ENCODE measurements around the gene UGT1A5. TPM values are rescaled to one million over a fixed set of nuclear protein-coding genes. Genes with fewer than 3 reads are reported as not detected.

Gene UGT1A5
- total and polyA plus RNA-seq, 2 of the 13 experiments (the other 11 are each of a cell fraction or from before 2014, with no cell fraction given), result not detected

DNA sequence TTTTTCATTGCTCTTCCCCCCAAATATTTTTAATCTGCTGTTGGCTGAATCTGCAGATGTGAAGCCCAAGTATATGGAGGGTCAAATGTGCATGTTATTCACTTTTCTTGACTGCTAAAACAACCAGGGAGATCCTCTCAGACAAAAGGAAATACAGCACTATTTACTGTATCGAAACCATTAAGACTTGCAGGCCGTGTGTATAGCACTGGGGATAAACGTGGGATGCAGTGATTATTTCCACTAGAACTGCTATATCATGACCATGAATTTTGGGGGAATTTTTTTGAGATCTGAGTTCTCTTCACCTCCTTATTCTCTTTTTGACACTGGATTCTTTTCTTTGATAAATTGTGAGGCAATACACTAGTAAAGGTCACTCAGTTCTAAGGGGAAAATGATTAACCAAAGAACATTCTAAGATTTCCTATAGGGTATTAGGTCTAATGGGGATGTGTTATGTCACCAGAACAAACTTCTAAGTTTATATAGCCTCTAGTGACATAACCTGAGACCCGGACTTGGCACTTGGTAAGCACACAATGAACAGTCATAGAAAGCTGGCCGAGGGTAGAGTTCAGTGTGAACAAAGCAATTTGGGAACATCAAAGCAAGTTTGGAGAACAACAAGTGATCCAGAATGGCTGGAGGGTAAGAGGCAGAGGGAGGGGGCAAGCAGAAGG, 32.5 kb downstream of the UGT1A5 start (continued):
- no peak for TF ChIP-seq ZNF770 (CRISPR knock-in tag; IDR thresholded peaks at IDR 0.05)
- TF ChIP-seq, protein P1, sequence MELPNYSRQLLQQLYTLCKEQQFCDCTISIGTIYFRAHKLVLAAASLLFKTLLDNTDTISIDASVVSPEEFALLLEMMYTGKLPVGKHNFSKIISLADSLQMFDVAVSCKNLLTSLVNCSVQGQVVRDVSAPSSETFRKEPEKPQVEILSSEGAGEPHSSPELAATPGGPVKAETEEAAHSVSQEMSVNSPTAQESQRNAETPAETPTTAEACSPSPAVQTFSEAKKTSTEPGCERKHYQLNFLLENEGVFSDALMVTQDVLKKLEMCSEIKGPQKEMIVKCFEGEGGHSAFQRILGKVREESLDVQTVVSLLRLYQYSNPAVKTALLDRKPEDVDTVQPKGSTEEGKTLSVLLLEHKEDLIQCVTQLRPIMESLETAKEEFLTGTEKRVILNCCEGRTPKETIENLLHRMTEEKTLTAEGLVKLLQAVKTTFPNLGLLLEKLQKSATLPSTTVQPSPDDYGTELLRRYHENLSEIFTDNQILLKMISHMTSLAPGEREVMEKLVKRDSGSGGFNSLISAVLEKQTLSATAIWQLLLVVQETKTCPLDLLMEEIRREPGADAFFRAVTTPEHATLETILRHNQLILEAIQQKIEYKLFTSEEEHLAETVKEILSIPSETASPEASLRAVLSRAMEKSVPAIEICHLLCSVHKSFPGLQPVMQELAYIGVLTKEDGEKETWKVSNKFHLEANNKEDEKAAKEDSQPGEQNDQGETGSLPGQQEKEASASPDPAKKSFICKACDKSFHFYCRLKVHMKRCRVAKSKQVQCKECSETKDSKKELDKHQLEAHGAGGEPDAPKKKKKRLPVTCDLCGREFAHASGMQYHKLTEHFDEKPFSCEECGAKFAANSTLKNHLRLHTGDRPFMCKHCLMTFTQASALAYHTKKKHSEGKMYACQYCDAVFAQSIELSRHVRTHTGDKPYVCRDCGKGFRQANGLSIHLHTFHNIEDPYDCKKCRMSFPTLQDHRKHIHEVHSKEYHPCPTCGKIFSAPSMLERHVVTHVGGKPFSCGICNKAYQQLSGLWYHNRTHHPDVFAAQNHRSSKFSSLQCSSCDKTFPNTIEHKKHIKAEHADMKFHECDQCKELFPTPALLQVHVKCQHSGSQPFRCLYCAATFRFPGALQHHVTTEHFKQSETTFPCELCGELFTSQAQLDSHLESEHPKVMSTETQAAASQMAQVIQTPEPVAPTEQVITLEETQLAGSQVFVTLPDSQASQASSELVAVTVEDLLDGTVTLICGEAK (IDR thresholded peaks at IDR 0.05), result no peak
- TF ChIP-seq, protein P1 (CRISPR knock-in tag; IDR thresholded peaks at IDR 0.05), result peak; percentile 49; the same call in 1 of the 2 replicates
- no peak; the same call in 1 of the 2 replicates for TF ChIP-seq ATRX (CRISPR knock-in tag; IDR thresholded peaks at IDR 0.05; ENCODE audit: borderline replicate concordance)
- no peak for TF ChIP-seq SUZ12 (IDR thresholded peaks at IDR 0.05; ENCODE audit: low read depth, low read length)
- no peak for TF ChIP-seq KAT2B (IDR thresholded peaks at IDR 0.05; ENCODE audit: borderline replicate concordance, low read depth, low read length)
- TF ChIP-seq EHMT2 (IDR thresholded peaks at IDR 0.05; ENCODE audit: borderline replicate concordance, low read depth, low read length), result peak; percentile 82; the same call in 1 of the 2 replicates
- peak; percentile 84; the same call in 1 of the 2 replicates for TF ChIP-seq SALL1 (CRISPR knock-in tag; IDR thresholded peaks at IDR 0.05)
- TF ChIP-seq, protein P2, sequence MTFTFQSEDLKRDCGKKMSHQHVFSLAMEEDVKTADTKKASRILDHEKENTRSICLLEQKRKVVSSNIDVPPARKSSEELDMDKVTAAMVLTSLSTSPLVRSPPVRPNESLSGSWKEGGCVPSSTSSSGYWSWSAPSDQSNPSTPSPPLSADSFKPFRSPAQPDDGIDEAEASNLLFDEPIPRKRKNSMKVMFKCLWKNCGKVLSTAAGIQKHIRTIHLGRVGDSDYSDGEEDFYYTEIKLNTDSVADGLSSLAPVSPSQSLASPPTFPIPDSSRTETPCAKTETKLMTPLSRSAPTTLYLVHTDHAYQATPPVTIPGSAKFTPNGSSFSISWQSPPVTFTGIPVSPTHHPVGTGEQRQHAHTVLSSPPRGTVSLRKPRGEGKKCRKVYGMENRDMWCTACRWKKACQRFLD (CRISPR knock-in tag; IDR thresholded peaks at IDR 0.05; ENCODE audit: borderline replicate concordance), result no peak; the same call in 1 of the 2 replicates
- peak; percentile 98 for TF ChIP-seq NFIC (IDR thresholded peaks at IDR 0.05; ENCODE audit: low read length)
- no peak for TF ChIP-seq THAP7 (CRISPR knock-in tag; IDR thresholded peaks at IDR 0.05)
- TF ChIP-seq ZNF878 (CRISPR knock-in tag; IDR thresholded peaks at IDR 0.05), result peak; percentile 83; the same call in 1 of the 2 replicates
- peak; percentile 93 for TF ChIP-seq ZNF264 (CRISPR knock-in tag; IDR thresholded peaks at IDR 0.05)
- peak; percentile 96 for TF ChIP-seq ZNF670 (CRISPR knock-in tag; IDR thresholded peaks at IDR 0.05; ENCODE audit: borderline replicate concordance)
- TF ChIP-seq TOPORS (CRISPR knock-in tag; IDR thresholded peaks at IDR 0.05), result 0 out of 2 replicates have a peak, but pooled peaks have one; percentile 40
- TF ChIP-seq ZNF224 (CRISPR knock-in tag; IDR thresholded peaks at IDR 0.05), result no peak

All from HepG2 (cell line).